AG04449 (cell line): ENCODE measurements around the gene ZNF532.

Experiments used
- CTCF ChIA-PET: fragments of 350-600 bp; formaldehyde crosslinking; extraction: SDS; loops from one replicate; lab custom pipeline; 2021; ENCODE audit warnings: antibody characterized with exemption; lab: Yijun Ruan, JAX
- POLR2A ChIA-PET: fragments of 400-600, 350-600 bp; formaldehyde crosslinking; extraction: SDS; loops from one replicate; lab custom pipeline; 2020; ENCODE audit warnings: antibody characterized with exemption, inconsistent platforms; lab: Yijun Ruan, JAX
- DNase-seq: peaks from one replicate; pipeline ENCODE4 v3.0.0-alpha.2; 2010; ENCODE audit warnings: low read depth, low spot score
- H3K4me3 ChIP-seq: 2 replicates; pipeline ENCODE4 v1.5.1; 2011; ENCODE audit warnings: low read depth, mild to moderate bottlenecking, control low read depth, low read length
- TF ChIP-seq, protein P1 (sequence below): IDR thresholded peaks from one replicate; pipeline ENCODE4 v1.5.1; 2011; ENCODE audit warnings: mild to moderate bottlenecking, moderate library complexity, low read length, control low read depth, inconsistent platforms; ENCODE audit not compliant: insufficient read depth; ENCODE audit errors: missing control alignments

ZNF532 gene

DNA sequence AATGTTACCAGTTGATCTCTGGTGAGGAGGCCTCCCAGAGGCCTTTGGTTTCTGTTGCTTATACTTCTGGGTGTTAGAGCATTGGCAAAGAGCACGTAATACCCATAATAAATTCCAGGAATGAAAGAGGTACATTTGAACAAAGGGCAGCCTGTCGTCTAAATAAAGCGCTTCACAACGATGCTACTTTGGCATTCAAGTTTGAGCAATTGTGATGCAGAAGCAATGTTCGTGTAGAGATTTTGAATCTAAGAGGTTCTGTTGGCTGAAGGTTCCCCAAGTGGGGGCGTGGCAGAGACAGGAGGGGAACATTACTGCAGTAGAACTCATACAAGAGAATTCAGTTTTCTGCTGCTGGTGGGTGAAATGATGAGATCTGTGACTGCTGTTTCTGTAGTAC lies 27.8 kb downstream of the ZNF532 start:
- ChIA-PET CTCF (no interaction called here), POLR2A (no interaction called here)
- TF ChIP-seq, protein P1, sequence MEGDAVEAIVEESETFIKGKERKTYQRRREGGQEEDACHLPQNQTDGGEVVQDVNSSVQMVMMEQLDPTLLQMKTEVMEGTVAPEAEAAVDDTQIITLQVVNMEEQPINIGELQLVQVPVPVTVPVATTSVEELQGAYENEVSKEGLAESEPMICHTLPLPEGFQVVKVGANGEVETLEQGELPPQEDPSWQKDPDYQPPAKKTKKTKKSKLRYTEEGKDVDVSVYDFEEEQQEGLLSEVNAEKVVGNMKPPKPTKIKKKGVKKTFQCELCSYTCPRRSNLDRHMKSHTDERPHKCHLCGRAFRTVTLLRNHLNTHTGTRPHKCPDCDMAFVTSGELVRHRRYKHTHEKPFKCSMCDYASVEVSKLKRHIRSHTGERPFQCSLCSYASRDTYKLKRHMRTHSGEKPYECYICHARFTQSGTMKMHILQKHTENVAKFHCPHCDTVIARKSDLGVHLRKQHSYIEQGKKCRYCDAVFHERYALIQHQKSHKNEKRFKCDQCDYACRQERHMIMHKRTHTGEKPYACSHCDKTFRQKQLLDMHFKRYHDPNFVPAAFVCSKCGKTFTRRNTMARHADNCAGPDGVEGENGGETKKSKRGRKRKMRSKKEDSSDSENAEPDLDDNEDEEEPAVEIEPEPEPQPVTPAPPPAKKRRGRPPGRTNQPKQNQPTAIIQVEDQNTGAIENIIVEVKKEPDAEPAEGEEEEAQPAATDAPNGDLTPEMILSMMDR, result no peak
- no peak for DNase-seq
- H3K4me3 ChIP-seq, result no peak overlapping the region

- CTCF ChIA-PET, result interaction anchor here (1.5 kb wide), 1 partner anchor 11 kb away, joined by 4 read pairs; no protein-coding TSS in a partner anchor
- POLR2A ChIA-PET, result interaction anchor here (0.7 kb wide), 1 partner anchor 27 kb away, joined by 3 read pairs; no protein-coding TSS in a partner anchor
- H3K4me3 ChIP-seq, result no peak overlapping the region
- TF ChIP-seq, protein P1, result no peak
- no peak for DNase-seq
Measured at GRCh38 chr18:58893388-58894099, 28.9 kb downstream of the ZNF532 start.

DNA sequence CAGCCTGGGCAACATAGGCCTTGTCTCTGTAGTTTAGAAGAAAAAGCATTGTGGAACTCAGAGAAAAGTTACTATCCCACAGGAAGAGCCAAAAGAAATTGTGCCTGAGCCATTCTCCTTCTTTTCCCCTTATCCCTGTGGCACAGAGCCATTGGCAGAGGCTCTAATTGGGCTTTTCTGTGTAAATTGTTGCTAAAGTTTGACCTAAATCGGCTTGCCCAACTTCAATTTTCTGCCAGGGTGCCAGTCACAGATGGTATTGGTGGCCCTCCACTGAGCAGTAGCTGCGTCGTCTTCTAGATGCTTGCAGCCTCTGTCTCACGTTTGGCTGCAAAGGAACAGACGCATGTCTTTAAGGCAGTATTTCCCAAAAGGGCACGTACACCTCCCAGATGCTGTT lies 30.3 kb downstream of the ZNF532 start:
- TF ChIP-seq, protein P1, result no peak
- no peak for DNase-seq
- ChIA-PET POLR2A (no interaction called here), CTCF (interaction anchor here (1.2 kb wide), 1 partner anchor 8 kb away, joined by 3 read pairs; no protein-coding TSS in a partner anchor)
- H3K4me3 ChIP-seq, result no peak overlapping the region

DNA sequence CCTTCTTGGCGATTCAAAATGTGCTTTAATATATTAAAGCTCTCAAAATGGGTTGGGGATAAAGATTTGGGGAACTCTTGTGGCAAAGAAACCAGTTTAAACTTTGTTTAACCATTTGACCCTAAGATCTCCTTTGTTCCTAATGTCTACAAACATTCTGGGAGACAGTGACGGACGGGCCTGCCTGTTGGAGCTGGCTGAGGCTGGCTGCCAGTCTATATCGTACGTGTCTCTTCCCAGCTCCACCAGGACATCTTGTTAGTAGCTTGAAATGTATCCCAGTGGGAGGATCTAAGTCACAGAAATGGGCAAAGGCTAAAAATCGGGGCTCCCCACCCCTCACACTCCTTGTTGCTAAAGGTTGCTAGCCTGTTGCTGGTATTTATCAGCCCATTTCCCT lies 30.7 kb downstream of the ZNF532 start:
- no peak overlapping the region for H3K4me3 ChIP-seq
- ChIA-PET POLR2A (no interaction called here), CTCF (interaction anchor here (1.1 to 1.2 kb wide), 2 partner anchors 9 to 14 kb away, joined by 3 read pairs; no protein-coding TSS in a partner anchor)
- DNase-seq, result no peak
- TF ChIP-seq, protein P1, result no peak

DNA sequence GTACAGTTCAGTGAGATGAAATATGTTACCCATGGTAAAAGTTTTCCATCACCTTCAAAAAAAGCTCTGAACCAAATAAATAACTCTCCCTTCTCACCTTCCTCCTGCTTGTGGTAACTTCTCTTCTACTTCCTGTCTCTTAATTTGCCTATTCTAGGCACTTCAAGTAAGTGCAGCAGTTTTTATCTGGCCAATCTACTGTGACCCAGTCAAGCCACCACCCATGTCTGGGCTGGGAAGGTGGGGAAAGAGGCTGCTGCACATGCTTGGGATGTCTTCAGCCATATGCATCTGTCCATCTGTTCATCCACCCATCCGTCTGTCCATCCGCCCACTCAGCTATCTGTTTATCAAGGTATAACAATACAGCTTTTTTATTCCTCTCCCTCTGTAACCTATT lies 31.6 kb downstream of the ZNF532 start:
- no peak for DNase-seq
- no peak overlapping the region for H3K4me3 ChIP-seq
- POLR2A ChIA-PET, result no interaction called here
- TF ChIP-seq, protein P1, result no peak
- CTCF ChIA-PET, result interaction anchor here (0.9 to 1.7 kb wide), 5 partner anchors 12 to 114 kb away, joined by 3 to 6 read pairs (median 3); no protein-coding TSS in a partner anchor

DNA sequence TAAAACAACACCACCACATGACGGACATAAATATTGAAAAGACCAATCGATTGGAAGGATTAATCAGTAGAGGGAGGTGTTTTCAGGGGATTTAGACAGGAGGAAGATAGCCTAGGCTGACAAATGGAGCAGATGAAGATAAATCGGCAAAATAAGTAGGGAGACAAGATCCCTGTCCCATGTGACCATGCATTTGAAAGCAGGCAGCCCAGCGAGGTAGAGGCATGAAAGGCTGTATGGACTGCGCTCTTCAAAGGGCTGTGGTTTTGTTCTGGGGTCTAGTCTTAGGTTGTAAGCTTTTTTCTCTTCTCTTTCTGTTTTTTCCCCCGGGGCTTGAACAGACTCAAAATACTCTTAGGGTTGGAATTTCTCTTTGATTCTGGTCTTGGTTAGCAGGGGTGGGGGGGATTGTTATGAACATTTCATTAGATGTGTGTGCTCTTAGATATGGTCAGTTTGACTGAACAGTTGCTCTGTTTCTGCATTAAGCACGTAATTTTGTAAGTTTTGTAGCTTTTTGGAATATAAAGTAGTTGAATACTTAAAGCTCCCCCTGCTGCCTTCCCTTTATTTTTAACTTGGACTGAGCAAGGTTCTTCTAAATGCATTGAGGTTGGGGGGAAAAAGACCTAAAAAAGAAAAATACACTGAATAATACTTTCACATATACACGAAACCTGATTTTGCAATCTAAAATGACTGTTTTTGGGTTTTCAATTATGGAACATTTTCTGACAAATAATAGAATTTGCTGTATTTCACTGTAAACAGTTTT lies 32.2 kb downstream of the ZNF532 start:
- CTCF ChIA-PET, result interaction anchor here (0.9 to 1.7 kb wide), 5 partner anchors 12 to 116 kb away, joined by 3 to 6 read pairs (median 3); no protein-coding TSS in a partner anchor

More for the DNA sequence above, 32.2 kb downstream of the ZNF532 start:
- DNase-seq, result no peak
- POLR2A ChIA-PET, result no interaction called here
- TF ChIP-seq, protein P1, result no peak
- H3K4me3 ChIP-seq, result no peak overlapping the region
